ENCODE data around the gene CTNS. TPM values are rescaled to one million over a fixed set of nuclear protein-coding genes. Genes with fewer than 3 reads are reported as not detected.
A peak's percentile ranks its signal among the peaks of the same experiment; 100 is the strongest.

CTNS gene
- polyA plus RNA-seq, 1 donor (not counting 4 experiments of a cell fraction or from before 2014, with no cell fraction given): 7.4 TPM

- H3K9me1 ChIP-seq (ENCODE audit: control insufficient read depth, extremely low read depth, insufficient read depth, low read length): peaks cover 8% of the 10 kb centered on the region
- H3K4me3 ChIP-seq (ENCODE audit: control insufficient read depth in 2 of 3, extremely low read depth in 1 of 3, insufficient read depth in 2 of 3, low read depth in 1 of 3, low read length in 3 of 3): peak overlapping the region; percentile 96 to 99 (median 98)
- H3K79me2 ChIP-seq (ENCODE audit: control insufficient read depth, insufficient read depth, low read length): peaks cover 50% of the 10 kb centered on the region
- H3K4me1 ChIP-seq (ENCODE audit: control insufficient read depth, extremely low read depth, insufficient read depth, low read length): peaks cover 30% of the 10 kb centered on the region
- peaks cover 12% of the 10 kb centered on the region for H4K20me1 ChIP-seq (ENCODE audit: control insufficient read depth, extremely low read depth, insufficient read depth, low read length)
- H3K9ac ChIP-seq (ENCODE audit: control insufficient read depth, extremely low read depth, insufficient read depth, low read length): peak overlapping the region; percentile 16
- peak overlapping the region; percentile 25 for H3K27ac ChIP-seq (ENCODE audit: control insufficient read depth, insufficient read depth, low read length)
- H2AFZ ChIP-seq (ENCODE audit: control insufficient read depth, low read length): no peak overlapping the region
- TF ChIP-seq CTCF (optimal IDR thresholded peaks at IDR 0.05 in 1 of 3, IDR thresholded peaks at IDR 0.05 in 1 of 3, conservative IDR thresholded peaks at IDR 0.05 in 1 of 3; ENCODE audit: extremely low read depth in 1 of 3, insufficient read depth in 2 of 3, low read length in 3 of 3) (no peak), EZH2 (IDR thresholded peaks at IDR 0.05; ENCODE audit: low read length) (no peak)
- FAIRE-seq (peak; percentile 9), DNase-seq (ENCODE audit: low read depth, low spot score) (no peak)
- H3K36me3 ChIP-seq (ENCODE audit: control insufficient read depth in 2 of 2, extremely low read depth in 1 of 2, insufficient read depth in 2 of 2, low read length in 2 of 2): peaks cover 27 to 29% of the 10 kb centered on the region in 2 experiments
- H3K9me3 ChIP-seq (ENCODE audit: control insufficient read depth, low read depth, low read length): no peaks in the 10 kb centered on the region
- peak overlapping the region; percentile 100 for H3K4me2 ChIP-seq (ENCODE audit: control insufficient read depth, extremely low read depth, insufficient read depth, low read depth, low read length)
- dilution Hi-C loops (cut with MboI; ENCODE audit: extremely low pct_ligation_motif_present, low sequenced_read_pairs): no loop called here
- no peaks in the 10 kb centered on the region for H3K27me3 ChIP-seq (ENCODE audit: control insufficient read depth, extremely low read depth, insufficient read depth, low read length)
These were observed 29.3 kb downstream of the CTNS start for GRCh38 chr17:3665834-3666233.

DNA sequence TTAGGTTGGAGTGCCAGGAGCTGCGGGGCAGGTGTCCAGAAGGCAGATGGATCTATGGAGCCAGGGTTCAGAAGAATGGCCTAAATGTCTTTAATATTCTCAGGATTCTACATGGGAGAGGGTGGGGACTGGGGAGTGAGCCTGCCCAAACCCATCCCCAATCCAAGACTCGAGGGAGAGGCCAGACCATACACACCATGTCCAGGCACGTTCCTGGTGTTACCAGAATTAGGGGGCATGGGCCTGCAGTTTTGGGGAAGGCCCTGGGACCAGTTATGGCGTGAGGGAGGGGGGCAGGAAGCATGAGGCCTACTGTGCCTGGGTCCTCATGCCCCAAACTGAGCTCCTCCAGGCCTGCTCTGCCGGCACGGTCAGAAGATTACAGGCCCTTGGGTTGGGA lies 30.0 kb downstream of the CTNS start:
- Histone ChIP-seq H3K4me3 (ENCODE audit: control insufficient read depth in 2 of 3, extremely low read depth in 1 of 3, insufficient read depth in 2 of 3, low read depth in 1 of 3, low read length in 3 of 3) (peak overlapping the region; percentile 96 to 99 (median 98)), H3K27me3 (ENCODE audit: control insufficient read depth, extremely low read depth, insufficient read depth, low read length) (no peaks in the 10 kb centered on the region), H3K4me1 (ENCODE audit: control insufficient read depth, extremely low read depth, insufficient read depth, low read length) (peaks cover 30% of the 10 kb centered on the region), H3K9me1 (ENCODE audit: control insufficient read depth, extremely low read depth, insufficient read depth, low read length) (peaks cover 5% of the 10 kb centered on the region), H3K79me2 (ENCODE audit: control insufficient read depth, insufficient read depth, low read length) (peaks cover 50% of the 10 kb centered on the region), H3K36me3 (ENCODE audit: control insufficient read depth in 2 of 2, extremely low read depth in 1 of 2, insufficient read depth in 2 of 2, low read length in 2 of 2) (peaks cover 22 to 30% of the 10 kb centered on the region in 2 experiments), H4K20me1 (ENCODE audit: control insufficient read depth, extremely low read depth, insufficient read depth, low read length) (peaks cover 12% of the 10 kb centered on the region), H3K9me3 (ENCODE audit: control insufficient read depth, low read depth, low read length) (no peaks in the 10 kb centered on the region), H3K4me2 (ENCODE audit: control insufficient read depth, extremely low read depth, insufficient read depth, low read depth, low read length) (peak overlapping the region; percentile 100), H3K27ac (ENCODE audit: control insufficient read depth, insufficient read depth, low read length) (peak overlapping the region; percentile 88), H3K9ac (ENCODE audit: control insufficient read depth, extremely low read depth, insufficient read depth, low read length) (peak overlapping the region; percentile 41), H2AFZ (ENCODE audit: control insufficient read depth, low read length) (no peak overlapping the region)
- FAIRE-seq: peak; percentile 82
- dilution Hi-C loops (cut with MboI; ENCODE audit: extremely low pct_ligation_motif_present, low sequenced_read_pairs): no loop called here
- TF ChIP-seq CTCF (optimal IDR thresholded peaks at IDR 0.05 in 1 of 3, IDR thresholded peaks at IDR 0.05 in 1 of 3, conservative IDR thresholded peaks at IDR 0.05 in 1 of 3; ENCODE audit: extremely low read depth in 1 of 3, insufficient read depth in 2 of 3, low read length in 3 of 3): no peak
- TF ChIP-seq EZH2 (IDR thresholded peaks at IDR 0.05; ENCODE audit: low read length): no peak
- DNase-seq (ENCODE audit: low read depth, low spot score): no peak

Data from keratinocyte (primary cell).